DOHH2 (cell line): ENCODE data around the gene JUND.

Experiments
- H3F3A ChIP-seq: fragments of 200-600 bp; sonication (generic), shearing (Covaris generic); 2 replicates; pipeline ENCODE4 v1.6.0; 2016; ENCODE audit warnings: antibody characterized with exemption, mild to moderate bottlenecking; ENCODE audit not compliant: control insufficient read depth, insufficient read depth
- H3K27ac ChIP-seq: fragments of 200-600 bp; sonication (generic); 2 replicates; pipeline ENCODE4 v1.5.1; 2014; ENCODE audit warnings: low read depth, mild to moderate bottlenecking, low read length, moderate library complexity
- H3K27me3 ChIP-seq: fragments of 200-600 bp; sonication (generic); 2 replicates; pipeline ENCODE4 v1.6.1; 2014; ENCODE audit warnings: mild to moderate bottlenecking, low read length, mixed read lengths; ENCODE audit not compliant: control insufficient read depth
- H3K36me3 ChIP-seq: fragments of 200-600 bp; sonication (generic); 2 replicates; pipeline ENCODE4 v1.6.1; 2014; ENCODE audit warnings: mild to moderate bottlenecking, low read length, moderate library complexity, mixed read lengths; ENCODE audit not compliant: control insufficient read depth
- H3K4me1 ChIP-seq: fragments of 200-600 bp; sonication (generic); 2 replicates; pipeline ENCODE4 v1.6.1; 2014; ENCODE audit warnings: mild to moderate bottlenecking, low read length, mixed read lengths; ENCODE audit not compliant: control insufficient read depth
- H3K4me2 ChIP-seq: fragments of 200-600 bp; sonication (generic); 2 replicates; pipeline ENCODE4 v1.6.0; 2014; ENCODE audit warnings: mild to moderate bottlenecking, low read length, moderate library complexity
- H3K4me3 ChIP-seq: fragments of 200-600 bp; sonication (generic); 2 replicates; pipeline ENCODE4 v1.5.1; 2014; ENCODE audit warnings: mild to moderate bottlenecking, low read length, mixed read lengths
- H3K79me2 ChIP-seq: fragments of 200-600 bp; sonication (generic); 2 replicates; pipeline ENCODE4 v1.6.1; 2014; ENCODE audit warnings: mild to moderate bottlenecking, low read length, mixed read lengths; ENCODE audit not compliant: control insufficient read depth
- H3K9me2 ChIP-seq: fragments of 200-600 bp; sonication (generic); replicated peaks from 2 replicates; pipeline ENCODE4 v1.6.1; 2014; ENCODE audit warnings: mild to moderate bottlenecking, low read length, mixed read lengths; ENCODE audit not compliant: control insufficient read depth
- H3K9me3 ChIP-seq: fragments of 200-600 bp; sonication (generic); 2 replicates; pipeline ENCODE4 v1.6.1; 2014; ENCODE audit warnings: antibody characterized with exemption, low read length, mixed read lengths; ENCODE audit not compliant: control insufficient read depth, insufficient read depth
- H4K20me1 ChIP-seq: fragments of 200-600 bp; sonication (generic); 2 replicates; pipeline ENCODE4 v1.6.0; 2014; ENCODE audit warnings: low read depth, mild to moderate bottlenecking, antibody characterized with exemption, low read length, moderate library complexity; ENCODE audit not compliant: control insufficient read depth, insufficient read depth
- CTCF ChIP-seq: fragments of 200-600 bp; sonication (generic); IDR thresholded peaks from one replicate; pipeline ENCODE4 v1.5.1; 2014; ENCODE audit warnings: antibody characterized with exemption, mild to moderate bottlenecking, low read depth, low read length; ENCODE audit not compliant: poor library complexity, severe bottlenecking
- EZH2phosphoT487 ChIP-seq: fragments of 200-600 bp; sonication (generic); IDR thresholded peaks from 2 replicates; pipeline ENCODE4 v1.6.1; 2017; ENCODE audit warnings: borderline replicate concordance, mild to moderate bottlenecking, antibody characterized with exemption, low read length, moderate library complexity, mixed read lengths

The JUND gene

GRCh38 chr19:18308051-18308947, 26.9 kb upstream of the JUND start:
- H3K36me3 ChIP-seq: peaks cover 79% of the 10 kb centered on the region

GRCh38 chr19:18307271-18307681, 25.9 kb upstream of the JUND start:
- H3K4me3 ChIP-seq: no peak overlapping the region
- H3K9me3 ChIP-seq: no peaks in the 10 kb centered on the region
- H3K27ac ChIP-seq: peak overlapping the region; percentile 86
- TF ChIP-seq CTCF (no peak), EZH2phosphoT487 (no peak)
- peaks cover 11% of the 10 kb centered on the region for H3F3A ChIP-seq
- H3K4me2 ChIP-seq: peak overlapping the region; percentile 91
- peaks cover 69% of the 10 kb centered on the region for H3K36me3 ChIP-seq
- H4K20me1 ChIP-seq: no peaks in the 10 kb centered on the region
- H3K9me2 ChIP-seq: no peaks in the 10 kb centered on the region
- no peaks in the 10 kb centered on the region; the same call in 1 of the 2 replicates for H3K79me2 ChIP-seq
- no peaks in the 10 kb centered on the region for H3K27me3 ChIP-seq
- H3K4me1 ChIP-seq: peaks cover 51% of the 10 kb centered on the region

More at GRCh38 chr19:18308051-18308947, 26.9 kb upstream of the JUND start:
- Histone ChIP-seq H3K9me2 (no peaks in the 10 kb centered on the region), H3K4me3 (no peak overlapping the region), H3K79me2 (peaks cover 3% of the 10 kb centered on the region), H3K4me1 (peaks cover 48% of the 10 kb centered on the region), H3K27ac (no peak overlapping the region), H3K4me2 (no peak overlapping the region), H3K27me3 (no peaks in the 10 kb centered on the region), H3F3A (peaks cover 11% of the 10 kb centered on the region), H3K9me3 (no peaks in the 10 kb centered on the region), H4K20me1 (no peaks in the 10 kb centered on the region)
- TF ChIP-seq CTCF (no peak), EZH2phosphoT487 (no peak)

GRCh38 chr19:18306888-18307260, 25.5 kb upstream of the JUND start:
- Histone ChIP-seq H3K36me3 (peaks cover 65% of the 10 kb centered on the region), H3K9me2 (no peaks in the 10 kb centered on the region), H3K4me2 (peak overlapping the region; percentile 91), H3K9me3 (no peaks in the 10 kb centered on the region), H3K4me3 (peak overlapping the region; percentile 39), H3F3A (peaks cover 11% of the 10 kb centered on the region), H3K79me2 (no peaks in the 10 kb centered on the region; the same call in 1 of the 2 replicates), H3K4me1 (peaks cover 51% of the 10 kb centered on the region), H4K20me1 (no peaks in the 10 kb centered on the region), H3K27ac (peak overlapping the region; percentile 86), H3K27me3 (no peaks in the 10 kb centered on the region)
- TF ChIP-seq CTCF (no peak), EZH2phosphoT487 (no peak)
